IMR-90 (cell line): ENCODE data around the gene NOD1.

ENCODE experiments used
- CHD1 ChIP-seq: IDR thresholded peaks from 2 replicates; pipeline ENCODE4 v1.6.1; 2012; ENCODE audit warnings: low read depth, low read length, improper control_type of control experiment
- CTCF ChIP-seq: conservative IDR thresholded peaks from 2 replicates; pipeline ENCODE4 v1.5.1; 2012; ENCODE audit warnings: mild to moderate bottlenecking, low read depth, low read length, improper control_type of control experiment
- MAZ ChIP-seq: IDR thresholded peaks from 2 replicates; pipeline ENCODE4 v1.6.1; 2012; ENCODE audit warnings: low read depth, mild to moderate bottlenecking, low read length, improper control_type of control experiment, moderate library complexity, borderline replicate concordance
- NFE2L2 ChIP-seq: fragments of 150-350 bp; IDR thresholded peaks from 2 replicates; pipeline ENCODE4 v1.6.1; 2016; ENCODE audit warnings: low read depth, mild to moderate bottlenecking, low read length
- POLR2A ChIP-seq: IDR thresholded peaks from 2 replicates; pipeline ENCODE4 v1.6.1; 2012; ENCODE audit warnings: mild to moderate bottlenecking, low read depth, low read length
- RCOR1 ChIP-seq: IDR thresholded peaks from 2 replicates; pipeline ENCODE4 v1.6.1; 2012; ENCODE audit warnings: mild to moderate bottlenecking, low read length, improper control_type of control experiment; ENCODE audit not compliant: insufficient replicate concordance

GRCh38 chr7:30378275-30378674 lies 100.3 kb downstream of the NOD1 start:
- TF ChIP-seq CHD1 (no peak), CTCF (no peak), MAZ (no peak), POLR2A (no peak), RCOR1 (no peak), NFE2L2 (no peak)
